ENCODE data around the gene GRID1.

The GRID1 gene

DNA sequence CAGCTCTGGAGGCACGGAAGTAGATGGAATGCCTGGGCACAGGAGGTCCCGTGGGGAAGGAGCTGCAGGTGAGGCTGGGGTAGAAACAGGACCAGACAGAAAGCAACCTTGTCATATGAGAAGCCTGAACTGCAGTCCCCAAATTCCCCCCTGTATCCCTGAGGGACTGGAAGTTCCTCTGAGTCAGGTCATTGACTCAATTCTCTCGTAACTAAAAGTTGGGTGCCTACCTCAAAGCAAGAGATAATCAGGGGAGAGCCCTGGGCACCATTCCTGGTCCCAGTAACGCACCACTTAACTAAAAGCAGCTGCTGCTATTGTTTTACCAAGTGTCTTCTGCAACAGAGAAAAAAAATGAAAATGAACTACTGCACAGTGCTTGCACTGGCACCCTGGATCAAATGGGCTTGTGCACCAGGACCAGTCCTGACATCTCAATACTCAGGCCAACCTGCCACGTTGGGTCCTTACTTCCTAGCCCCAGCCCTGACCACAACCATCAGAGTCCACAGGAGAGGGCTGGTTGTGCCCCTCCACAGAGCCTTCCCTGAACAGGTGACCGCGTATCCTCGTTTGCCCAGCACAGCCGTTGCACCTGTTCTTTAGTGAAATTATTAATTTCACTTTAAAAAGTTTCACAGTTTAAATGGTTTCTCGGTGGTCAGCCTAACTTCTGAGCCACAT, 79.3 kb downstream of the GRID1 start:
- no peaks in the 10 kb centered on the region for H3K4me1 ChIP-seq (ENCODE audit: control insufficient read depth in 2 of 2, insufficient read depth in 2 of 2, low read length in 2 of 2)
- H3K9me3 ChIP-seq (ENCODE audit: control insufficient read depth in 2 of 2, low read length in 2 of 2), result no peaks in the 10 kb centered on the region
- no peak overlapping the region for H3K9ac ChIP-seq (ENCODE audit: low read depth in 1 of 2, low read length in 2 of 2)
- H3K27ac ChIP-seq (ENCODE audit: low read depth in 2 of 2, low read length in 2 of 2), result no peak overlapping the region
- H3K27me3 ChIP-seq (ENCODE audit: control insufficient read depth in 2 of 2, insufficient read depth in 2 of 2, low read length in 2 of 2), result no peaks in the 10 kb centered on the region
- no peak overlapping the region for H3K4me3 ChIP-seq (ENCODE audit: low read length in 2 of 2)
- no peaks in the 10 kb centered on the region for H3K36me3 ChIP-seq (ENCODE audit: control insufficient read depth in 2 of 2, insufficient read depth in 2 of 2, low read length in 2 of 2)

DNA sequence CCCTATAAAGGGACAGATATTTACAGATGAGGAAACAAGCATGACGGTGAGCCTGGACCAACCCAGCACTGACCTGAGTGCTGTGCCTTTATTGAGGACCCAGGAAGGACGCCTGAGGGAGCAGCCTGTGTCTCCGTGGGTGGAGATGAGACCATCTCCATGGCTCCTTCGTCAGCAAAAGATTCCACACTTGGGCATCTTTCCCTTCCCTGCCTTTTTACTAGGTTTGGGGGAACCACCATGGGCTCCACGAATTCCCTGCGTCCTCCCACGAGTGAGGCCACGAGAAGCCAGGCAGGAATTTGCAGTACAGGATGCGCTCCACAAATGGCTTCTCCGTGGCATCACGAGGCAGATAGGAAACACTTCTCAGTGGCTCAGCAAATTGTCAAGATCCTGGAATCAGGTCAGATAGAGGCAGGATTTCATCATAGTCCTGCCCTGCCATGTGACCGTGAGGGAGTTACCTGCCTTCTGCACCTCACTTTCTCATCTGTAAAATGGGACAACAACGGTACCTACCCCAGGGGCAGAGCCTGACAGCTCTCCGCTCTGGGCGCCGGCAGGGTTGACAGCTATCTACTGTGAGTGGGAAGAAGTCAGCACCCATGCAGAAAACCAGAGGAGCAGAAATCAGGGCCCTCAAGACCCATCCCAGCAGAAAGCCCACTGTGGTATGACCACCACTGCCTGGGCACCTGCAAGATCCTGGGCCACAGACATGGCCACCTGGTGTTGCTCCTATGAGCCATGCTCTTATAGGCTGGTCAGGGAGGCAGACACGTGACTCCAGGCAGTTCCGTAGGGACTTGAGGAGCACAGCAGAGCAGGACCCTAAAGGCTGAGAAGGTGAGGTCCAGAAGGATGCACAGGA, 80.1 kb downstream of the GRID1 start:
- Histone ChIP-seq H3K27me3 (ENCODE audit: control insufficient read depth in 2 of 2, insufficient read depth in 2 of 2, low read length in 2 of 2) (no peaks in the 10 kb centered on the region), H3K4me1 (ENCODE audit: control insufficient read depth in 2 of 2, insufficient read depth in 2 of 2, low read length in 2 of 2) (no peaks in the 10 kb centered on the region), H3K9ac (ENCODE audit: low read depth in 1 of 2, low read length in 2 of 2) (no peak overlapping the region), H3K4me3 (ENCODE audit: low read length in 2 of 2) (no peak overlapping the region), H3K27ac (ENCODE audit: low read depth in 2 of 2, low read length in 2 of 2) (no peak overlapping the region), H3K9me3 (ENCODE audit: control insufficient read depth in 2 of 2, low read length in 2 of 2) (no peaks in the 10 kb centered on the region), H3K36me3 (ENCODE audit: control insufficient read depth in 2 of 2, insufficient read depth in 2 of 2, low read length in 2 of 2) (no peaks in the 10 kb centered on the region)

DNA sequence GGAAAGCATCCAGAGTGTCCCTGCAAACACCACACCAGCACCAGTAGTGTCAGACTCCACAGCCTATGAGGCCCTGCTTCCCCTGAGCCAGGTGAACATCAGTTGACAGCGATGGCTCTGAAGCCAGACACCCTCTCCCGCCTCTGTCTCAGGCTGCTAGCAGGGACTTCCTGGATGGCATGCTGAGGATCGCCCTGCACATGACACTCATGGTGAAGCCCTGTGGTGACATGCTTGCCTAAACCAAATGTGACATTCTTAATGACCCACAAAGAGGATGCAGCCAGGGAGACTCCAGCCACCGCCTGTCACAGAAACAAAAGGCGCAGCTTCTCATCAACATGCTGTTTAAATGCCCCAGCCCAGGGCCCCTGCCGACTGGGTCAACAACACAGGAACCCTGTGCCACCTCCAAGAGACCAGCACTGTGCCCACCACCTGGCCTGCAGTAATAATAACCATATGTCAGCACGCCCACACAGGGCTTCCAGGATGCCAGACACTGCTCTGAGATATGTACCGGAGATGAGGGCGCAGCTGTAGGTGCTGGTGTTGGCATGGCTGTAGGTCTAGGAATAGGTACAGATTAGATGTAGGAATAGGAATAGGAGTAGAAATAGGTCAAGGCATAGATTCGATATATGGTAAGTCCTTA, 81.3 kb downstream of the GRID1 start:
- no peaks in the 10 kb centered on the region for H3K9me3 ChIP-seq (ENCODE audit: control insufficient read depth in 2 of 2, low read length in 2 of 2)
- H3K4me1 ChIP-seq (ENCODE audit: control insufficient read depth in 2 of 2, insufficient read depth in 2 of 2, low read length in 2 of 2), result no peaks in the 10 kb centered on the region
- no peaks in the 10 kb centered on the region for H3K36me3 ChIP-seq (ENCODE audit: control insufficient read depth in 2 of 2, insufficient read depth in 2 of 2, low read length in 2 of 2)
- no peak overlapping the region for H3K4me3 ChIP-seq (ENCODE audit: low read length in 2 of 2)
- H3K27ac ChIP-seq (ENCODE audit: low read depth in 2 of 2, low read length in 2 of 2), result no peak overlapping the region
- H3K9ac ChIP-seq (ENCODE audit: low read depth in 1 of 2, low read length in 2 of 2), result no peak overlapping the region
- no peaks in the 10 kb centered on the region for H3K27me3 ChIP-seq (ENCODE audit: control insufficient read depth in 2 of 2, insufficient read depth in 2 of 2, low read length in 2 of 2)

DNA sequence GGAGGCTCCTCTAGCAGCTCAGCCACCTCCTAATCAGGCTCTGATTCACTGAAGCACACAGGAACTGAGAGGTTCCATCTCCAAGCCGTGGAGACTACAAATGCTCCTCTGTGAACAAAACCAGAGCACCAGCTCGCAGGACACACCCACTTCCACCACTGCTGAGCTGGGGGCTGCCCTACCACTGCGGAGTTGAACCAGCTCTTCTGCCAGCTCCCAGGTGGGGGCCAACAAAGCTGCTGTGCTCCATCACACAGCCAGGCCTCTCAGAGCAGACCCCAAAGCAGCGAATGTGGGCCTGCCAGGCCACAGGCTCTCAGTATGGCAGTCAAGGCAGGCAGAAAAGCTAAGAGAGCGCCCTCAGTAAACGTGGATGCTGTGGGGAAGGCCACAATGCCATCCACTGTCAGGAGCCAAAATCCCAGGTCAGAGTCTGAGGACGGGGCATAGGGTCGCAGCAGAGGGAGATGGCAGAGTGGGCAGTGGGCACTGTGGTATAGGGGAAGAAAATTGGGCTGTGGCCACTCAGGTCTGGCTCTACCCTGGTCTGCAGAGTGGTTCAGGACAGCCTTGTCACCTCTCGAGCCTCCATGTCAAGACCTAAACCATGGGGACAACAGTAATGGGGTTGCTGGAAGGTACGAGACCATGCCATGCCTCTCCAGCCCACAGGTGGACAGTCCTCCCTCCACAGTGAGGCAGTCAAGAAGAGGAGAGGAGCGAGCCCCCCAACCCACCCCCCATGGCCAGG, 82.1 kb downstream of the GRID1 start:
- Histone ChIP-seq H3K36me3 (ENCODE audit: control insufficient read depth in 2 of 2, insufficient read depth in 2 of 2, low read length in 2 of 2) (no peaks in the 10 kb centered on the region), H3K9me3 (ENCODE audit: control insufficient read depth in 2 of 2, low read length in 2 of 2) (no peaks in the 10 kb centered on the region), H3K4me3 (ENCODE audit: low read length in 2 of 2) (no peak overlapping the region), H3K4me1 (ENCODE audit: control insufficient read depth in 2 of 2, insufficient read depth in 2 of 2, low read length in 2 of 2) (no peaks in the 10 kb centered on the region), H3K27me3 (ENCODE audit: control insufficient read depth in 2 of 2, insufficient read depth in 2 of 2, low read length in 2 of 2) (no peaks in the 10 kb centered on the region), H3K9ac (ENCODE audit: low read depth in 1 of 2, low read length in 2 of 2) (no peak overlapping the region), H3K27ac (ENCODE audit: low read depth in 2 of 2, low read length in 2 of 2) (no peak overlapping the region)

DNA sequence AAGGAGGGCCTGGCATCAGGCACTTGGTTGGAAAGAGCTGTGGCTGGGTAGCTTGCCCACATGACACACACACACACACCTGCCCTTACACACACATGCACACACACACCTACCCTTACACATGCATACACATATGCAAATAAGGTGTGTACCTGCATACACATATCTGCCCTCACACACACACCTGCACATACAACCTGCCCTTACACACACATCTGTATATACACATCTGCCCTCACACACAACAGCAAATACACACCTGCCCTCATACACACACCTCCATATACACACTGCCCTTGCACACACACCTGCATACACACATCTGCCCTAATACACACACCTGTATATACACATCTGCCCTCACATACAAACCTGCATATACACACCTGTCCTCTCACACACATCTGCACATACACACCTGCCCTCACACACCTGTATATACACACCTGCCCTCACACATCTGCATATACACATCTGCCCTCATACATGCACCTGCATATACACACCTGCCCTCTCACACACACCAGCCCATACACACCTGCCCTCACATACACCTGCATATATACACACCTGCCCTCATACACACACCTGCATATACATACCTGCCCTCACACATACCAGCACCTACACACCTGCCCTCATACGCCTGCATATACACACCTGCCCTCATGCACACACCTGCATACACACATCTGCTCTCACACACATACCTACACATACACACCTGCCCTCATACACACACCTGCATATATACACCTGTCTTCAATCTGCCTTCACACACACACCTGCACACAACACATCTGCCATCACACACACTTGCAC, 82.9 kb downstream of the GRID1 start:
- Histone ChIP-seq H3K27ac (ENCODE audit: low read depth in 2 of 2, low read length in 2 of 2) (no peak overlapping the region), H3K9ac (ENCODE audit: low read depth in 1 of 2, low read length in 2 of 2) (no peak overlapping the region), H3K27me3 (ENCODE audit: control insufficient read depth in 2 of 2, insufficient read depth in 2 of 2, low read length in 2 of 2) (no peaks in the 10 kb centered on the region), H3K36me3 (ENCODE audit: control insufficient read depth in 2 of 2, insufficient read depth in 2 of 2, low read length in 2 of 2) (no peaks in the 10 kb centered on the region), H3K4me1 (ENCODE audit: control insufficient read depth in 2 of 2, insufficient read depth in 2 of 2, low read length in 2 of 2) (no peaks in the 10 kb centered on the region), H3K9me3 (ENCODE audit: control insufficient read depth in 2 of 2, low read length in 2 of 2) (no peaks in the 10 kb centered on the region), H3K4me3 (ENCODE audit: low read length in 2 of 2) (no peak overlapping the region)

DNA sequence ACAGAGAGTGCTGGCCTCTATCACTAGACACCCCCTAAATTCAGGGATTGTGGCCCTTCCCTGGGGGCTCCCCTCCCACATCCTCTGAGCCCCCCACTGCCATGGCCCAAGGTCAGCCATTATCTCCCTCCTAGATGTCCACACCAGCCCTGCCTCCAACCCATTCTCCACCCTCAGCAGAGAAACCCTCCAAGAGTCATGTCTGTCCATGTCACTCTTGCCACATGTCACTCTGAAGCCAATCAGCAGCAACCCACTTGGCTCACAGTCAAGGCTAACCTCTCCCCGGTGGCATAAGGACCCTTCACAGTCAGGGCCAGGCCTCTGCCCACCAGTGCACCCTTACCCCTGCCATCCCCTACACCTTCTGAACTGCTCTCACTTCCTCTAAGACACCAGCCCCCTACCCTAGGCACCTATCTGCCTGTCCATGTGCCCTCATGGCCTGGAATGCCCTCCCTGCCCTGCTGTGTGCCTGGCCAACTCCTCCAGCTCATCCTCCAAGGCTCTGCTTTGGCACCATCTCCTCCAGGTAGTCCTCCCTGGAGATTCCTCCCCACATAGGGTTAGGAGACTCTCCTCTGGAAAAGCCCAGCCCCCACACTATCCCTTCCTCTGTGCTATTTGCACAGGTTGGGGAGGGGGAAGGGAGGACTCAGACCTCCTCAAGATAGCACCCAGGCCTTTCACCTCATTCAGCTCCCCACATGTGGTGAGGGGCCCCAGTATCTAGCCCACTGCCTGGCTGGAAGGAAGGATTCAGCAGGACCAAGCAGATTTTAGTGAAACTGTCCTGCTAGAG, 83.7 kb downstream of the GRID1 start:
- Histone ChIP-seq H3K9ac (ENCODE audit: low read depth in 1 of 2, low read length in 2 of 2) (no peak overlapping the region), H3K36me3 (ENCODE audit: control insufficient read depth in 2 of 2, insufficient read depth in 2 of 2, low read length in 2 of 2) (no peaks in the 10 kb centered on the region), H3K9me3 (ENCODE audit: control insufficient read depth in 2 of 2, low read length in 2 of 2) (no peaks in the 10 kb centered on the region), H3K4me1 (ENCODE audit: control insufficient read depth in 2 of 2, insufficient read depth in 2 of 2, low read length in 2 of 2) (no peaks in the 10 kb centered on the region), H3K27me3 (ENCODE audit: control insufficient read depth in 2 of 2, insufficient read depth in 2 of 2, low read length in 2 of 2) (no peaks in the 10 kb centered on the region), H3K27ac (ENCODE audit: low read depth in 2 of 2, low read length in 2 of 2) (no peak overlapping the region), H3K4me3 (ENCODE audit: low read length in 2 of 2) (no peak overlapping the region)

DNA sequence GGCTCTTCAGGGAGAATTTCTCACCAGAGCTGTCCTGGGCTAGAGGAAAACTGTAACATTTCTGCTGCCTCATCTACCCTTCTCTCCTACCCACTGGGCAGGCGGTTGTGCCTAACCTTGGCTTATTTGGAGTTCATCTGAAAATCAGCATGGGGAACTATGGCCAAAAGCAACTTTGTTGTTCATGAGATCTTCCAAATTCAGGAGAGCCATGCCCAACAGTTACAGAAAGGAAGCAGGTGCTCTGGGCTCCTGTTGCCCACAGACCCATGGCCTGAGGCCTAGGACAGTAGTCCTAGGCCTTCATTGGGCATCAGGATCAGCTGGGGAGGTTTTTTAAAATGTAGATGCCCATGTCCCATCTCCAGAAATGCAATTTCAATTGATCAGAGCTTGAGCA, 85.2 kb downstream of the GRID1 start:
- Histone ChIP-seq H3K27me3 (ENCODE audit: control insufficient read depth in 2 of 2, insufficient read depth in 2 of 2, low read length in 2 of 2) (no peaks in the 10 kb centered on the region), H3K9me3 (ENCODE audit: control insufficient read depth in 2 of 2, low read length in 2 of 2) (no peaks in the 10 kb centered on the region), H3K9ac (ENCODE audit: low read depth in 1 of 2, low read length in 2 of 2) (no peak overlapping the region), H3K36me3 (ENCODE audit: control insufficient read depth in 2 of 2, insufficient read depth in 2 of 2, low read length in 2 of 2) (no peaks in the 10 kb centered on the region), H3K27ac (ENCODE audit: low read depth in 2 of 2, low read length in 2 of 2) (no peak overlapping the region), H3K4me1 (ENCODE audit: control insufficient read depth in 2 of 2, insufficient read depth in 2 of 2, low read length in 2 of 2) (no peaks in the 10 kb centered on the region), H3K4me3 (ENCODE audit: low read length in 2 of 2) (no peak overlapping the region)

DNA sequence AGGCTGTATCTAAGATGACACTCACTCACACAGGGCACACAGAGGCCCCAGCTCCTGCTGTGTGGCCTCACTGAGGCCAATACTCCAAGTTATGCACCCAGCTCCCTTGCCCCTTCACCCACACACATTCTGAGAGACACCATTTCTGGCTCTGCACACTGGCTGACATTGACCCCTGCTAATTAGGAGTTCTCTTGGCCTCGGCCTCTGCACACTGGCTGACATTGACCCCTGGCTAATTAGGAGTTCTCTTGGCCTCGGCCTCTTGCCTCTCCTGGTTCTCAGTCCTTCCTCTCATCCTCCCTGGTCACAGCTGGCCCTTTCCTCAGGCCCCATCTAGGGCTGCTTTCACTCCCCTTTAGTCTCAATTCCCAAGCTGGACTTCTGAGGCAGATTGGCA, 97.3 kb downstream of the GRID1 start:
- Histone ChIP-seq H3K27me3 (ENCODE audit: control insufficient read depth in 2 of 2, insufficient read depth in 2 of 2, low read length in 2 of 2) (peaks cover 0 to under 1% of the 10 kb centered on the region in 2 donors), H3K36me3 (ENCODE audit: control insufficient read depth in 2 of 2, insufficient read depth in 2 of 2, low read length in 2 of 2) (no peaks in the 10 kb centered on the region), H3K4me1 (ENCODE audit: control insufficient read depth in 2 of 2, insufficient read depth in 2 of 2, low read length in 2 of 2) (no peaks in the 10 kb centered on the region), H3K9me3 (ENCODE audit: control insufficient read depth in 2 of 2, low read length in 2 of 2) (peaks cover 0 to 2% of the 10 kb centered on the region in 2 donors), H3K4me3 (ENCODE audit: low read length in 2 of 2) (no peak overlapping the region), H3K27ac (ENCODE audit: low read depth in 2 of 2, low read length in 2 of 2) (no peak overlapping the region), H3K9ac (ENCODE audit: low read depth in 1 of 2, low read length in 2 of 2) (no peak overlapping the region)
